Measurements from ENCODE around the gene MRPS12.
"Not testable (repeated sequence)": the region's sequence is repeated elsewhere in the genome, so short reads cannot be mapped to it uniquely, and the experiment has no call there.

MRPS12 gene

DNA sequence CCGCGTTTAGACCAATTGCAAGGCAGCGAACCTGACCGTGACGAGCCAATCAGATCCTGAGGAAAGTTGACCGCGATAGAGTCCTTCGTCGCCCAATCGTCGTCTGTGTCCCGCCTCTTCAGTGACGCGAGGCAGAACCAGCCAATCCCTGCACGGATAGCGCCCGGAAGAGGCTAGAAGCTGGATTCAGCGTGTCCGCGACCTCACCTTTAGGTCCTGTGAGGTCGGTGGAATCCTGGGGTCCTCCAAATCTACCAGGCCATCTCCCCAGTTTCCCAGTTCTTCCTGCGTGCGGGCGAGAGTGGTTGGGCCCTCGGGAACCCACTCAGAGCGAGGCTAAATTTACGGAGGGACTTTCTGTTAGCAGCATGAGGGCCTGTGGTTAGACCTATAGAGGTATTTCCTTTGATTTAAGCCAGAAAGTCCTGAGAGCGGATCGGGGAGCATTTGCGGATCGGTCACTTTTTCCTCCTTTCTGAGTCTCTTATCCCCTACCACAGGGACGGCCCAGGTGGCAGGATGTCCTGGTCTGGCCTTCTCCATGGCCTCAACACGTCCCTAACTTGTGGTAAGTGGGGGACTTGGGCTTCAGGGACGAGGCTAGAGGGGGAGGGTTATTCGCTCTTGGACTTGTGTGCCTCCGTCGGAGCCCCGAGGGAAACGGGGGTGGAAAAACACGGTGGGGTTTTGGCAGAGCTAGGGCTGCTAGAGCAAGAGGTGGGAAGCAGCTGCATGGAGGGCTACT is at the start of gene MRPS12:
Gene MRPS12, plus strand, starts transcription at position 169 of the 745 bp plus-strand sequence. Its CDS starts 351 bp downstream, at position 520.
- peak; percentile 97 for FAIRE-seq
- DNase-seq (ENCODE audit: insufficient read length, low spot score) = peak; percentile 99
- peak; percentile 53 for TF ChIP-seq POLR2A (IDR thresholded peaks at IDR 0.05; ENCODE audit: low read depth, low read length)

DNA sequence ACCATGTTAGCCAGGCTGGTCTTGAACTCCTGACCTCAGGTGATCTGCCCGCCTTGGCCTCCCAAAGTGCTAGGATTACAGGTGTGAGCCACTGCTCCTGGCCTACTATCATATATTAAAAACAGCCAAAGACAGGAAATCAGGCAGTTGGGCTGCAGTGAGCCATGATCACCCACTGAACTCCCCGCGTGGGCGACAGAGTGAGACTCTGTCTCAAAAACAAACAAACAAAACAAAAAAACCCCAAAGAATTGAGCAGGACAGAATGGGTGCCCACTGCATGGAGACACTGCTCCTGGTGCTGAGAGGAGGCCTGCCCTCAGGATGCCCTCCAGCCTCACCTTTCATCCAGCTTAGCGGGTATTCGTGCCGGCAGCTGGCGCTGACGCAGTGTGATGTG is 47.5 kb upstream of the MRPS12 start:
- FAIRE-seq (no peak), DNase-seq (ENCODE audit: insufficient read length, low spot score) (no peak)
- TF ChIP-seq POLR2A (IDR thresholded peaks at IDR 0.05; ENCODE audit: low read depth, low read length) = no peak

DNA sequence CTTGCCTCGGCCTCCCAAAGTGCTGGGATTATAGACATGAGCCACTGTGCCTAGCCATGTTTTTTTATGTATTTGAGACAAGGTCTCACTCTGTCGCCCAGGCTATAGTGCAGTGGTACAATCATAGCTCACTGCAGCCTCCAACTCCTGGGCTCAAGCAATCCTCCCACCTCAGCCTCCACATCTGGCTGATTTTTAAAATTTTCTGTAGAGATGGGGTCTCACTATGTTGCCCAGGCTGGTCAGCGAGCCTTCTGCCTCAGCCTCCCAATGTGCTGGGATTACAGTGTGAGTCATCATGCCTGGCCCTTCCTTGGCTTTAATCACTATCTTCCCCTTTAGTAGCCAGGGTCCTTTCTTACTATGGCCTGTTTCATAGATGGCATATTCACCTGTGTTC is 46.1 kb upstream of the MRPS12 start:
- FAIRE-seq; DNase-seq (ENCODE audit: insufficient read length, low spot score): not testable (repeated sequence)

DNA sequence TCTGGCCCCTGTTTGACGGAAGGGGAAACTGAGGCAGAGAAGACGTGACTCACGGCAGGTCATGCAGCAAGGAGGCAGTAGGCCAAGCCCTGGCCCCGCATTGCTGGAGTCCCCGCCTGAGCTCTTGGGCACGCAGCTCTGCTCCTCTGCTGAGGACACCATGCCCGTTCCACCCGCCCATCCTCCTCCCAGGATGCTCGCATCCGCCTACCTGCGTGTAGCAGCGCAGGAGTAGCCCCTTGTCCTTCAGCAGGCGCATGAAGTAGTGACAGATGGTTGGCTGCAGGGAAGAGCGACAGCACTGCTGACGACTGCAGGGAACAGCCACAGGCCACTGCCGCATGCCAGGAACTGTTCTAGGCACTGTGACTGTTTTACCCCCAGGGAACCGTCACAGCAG is 41.9 kb upstream of the MRPS12 start:
- DNase-seq (ENCODE audit: insufficient read length, low spot score) (no peak), FAIRE-seq (no peak)

GRCh38 chr19:38889803-38890202 is 40.9 kb upstream of the MRPS12 start:
- no peak for TF ChIP-seq POLR2A (IDR thresholded peaks at IDR 0.05; ENCODE audit: low read depth, low read length)
- no peak for FAIRE-seq
- DNase-seq (ENCODE audit: insufficient read length, low spot score) = no peak

More for the DNA sequence above, 41.9 kb upstream of the MRPS12 start:
- TF ChIP-seq POLR2A (IDR thresholded peaks at IDR 0.05; ENCODE audit: low read depth, low read length) = no peak

GRCh38 chr19:38890686-38891085 is 40.1 kb upstream of the MRPS12 start:
- no peak for FAIRE-seq

DNA sequence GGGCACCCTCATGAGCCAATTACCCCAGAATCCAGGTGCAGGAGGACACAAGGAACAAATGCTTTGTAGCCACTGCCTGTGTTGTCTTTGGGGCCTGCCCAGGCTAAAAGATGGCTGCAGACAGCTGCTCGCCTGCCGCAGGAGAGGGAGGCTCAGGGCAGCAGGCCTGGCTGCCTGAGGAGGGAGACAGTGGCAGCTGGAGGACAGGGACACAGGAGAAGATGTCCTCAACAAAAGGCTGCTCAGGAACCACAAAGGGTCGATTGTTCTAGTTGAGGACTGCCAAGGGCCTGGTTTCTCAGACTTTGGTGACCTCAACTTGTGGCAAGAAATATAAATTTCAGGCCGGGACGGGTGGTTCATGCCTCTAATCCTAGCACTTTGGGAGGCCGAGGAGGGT is 39.0 kb upstream of the MRPS12 start:
- TF ChIP-seq POLR2A (IDR thresholded peaks at IDR 0.05; ENCODE audit: low read depth, low read length) = 0 out of 2 replicates have a peak, but pooled peaks have one; percentile 10
- FAIRE-seq (no peak), DNase-seq (ENCODE audit: insufficient read length, low spot score) (no peak)

More at GRCh38 chr19:38890686-38891085, 40.1 kb upstream of the MRPS12 start:
- no peak for TF ChIP-seq POLR2A (IDR thresholded peaks at IDR 0.05; ENCODE audit: low read depth, low read length)
- no peak for DNase-seq (ENCODE audit: insufficient read length, low spot score)

DNA sequence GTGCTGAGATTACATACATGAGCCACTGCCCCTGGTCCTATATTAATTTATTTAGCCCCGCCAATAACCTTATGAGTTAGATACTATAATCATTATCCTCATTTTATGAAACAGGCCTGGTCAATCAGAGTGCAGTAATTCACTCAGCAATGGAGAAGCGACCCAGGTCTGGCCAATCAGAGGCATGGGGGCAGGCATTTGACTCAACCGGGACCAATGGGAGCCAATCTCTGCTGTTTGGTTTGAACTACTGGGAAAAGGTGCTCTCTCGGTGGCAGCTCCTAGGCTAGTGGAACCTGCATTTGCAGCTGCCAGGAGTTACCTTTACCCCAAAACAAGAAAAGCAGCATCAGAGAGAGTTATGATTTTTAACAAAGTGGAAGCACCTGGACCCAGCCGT is 37.9 kb upstream of the MRPS12 start:
- FAIRE-seq = no peak
- DNase-seq (ENCODE audit: insufficient read length, low spot score) = no peak

DNA sequence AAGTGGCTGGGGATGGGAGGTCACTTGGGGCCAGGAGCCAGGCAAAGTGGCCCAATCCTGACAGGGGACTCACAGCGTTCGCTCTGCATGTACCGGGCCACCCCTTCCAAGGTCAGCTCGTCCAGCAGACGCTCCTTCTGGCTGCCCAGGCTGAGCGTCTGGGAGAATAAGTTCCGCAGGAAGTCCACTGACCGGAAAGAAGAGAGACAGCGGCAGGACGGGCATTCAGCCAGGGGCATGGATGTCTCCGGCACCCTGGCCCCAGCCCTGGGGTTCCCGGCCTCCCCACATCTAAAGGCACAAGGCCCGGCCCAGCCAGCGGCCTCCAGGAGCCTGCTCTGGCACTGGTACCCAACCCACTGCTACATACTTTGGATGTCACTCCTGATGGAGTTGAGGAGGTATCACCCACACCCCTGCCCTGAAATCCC is 37.4 kb upstream of the MRPS12 start:
- TF ChIP-seq POLR2A (IDR thresholded peaks at IDR 0.05; ENCODE audit: low read depth, low read length) = no peak
- FAIRE-seq = no peak
- no peak for DNase-seq (ENCODE audit: insufficient read length, low spot score)

More for the DNA sequence above, 37.9 kb upstream of the MRPS12 start:
- TF ChIP-seq POLR2A (IDR thresholded peaks at IDR 0.05; ENCODE audit: low read depth, low read length) = no peak

- FAIRE-seq (no peak), DNase-seq (ENCODE audit: insufficient read length, low spot score) (no peak)
- no peak for TF ChIP-seq POLR2A (IDR thresholded peaks at IDR 0.05; ENCODE audit: low read depth, low read length)
These were observed 35.8 kb upstream of the MRPS12 start for GRCh38 chr19:38894968-38895367.

- FAIRE-seq (no peak), DNase-seq (ENCODE audit: insufficient read length, low spot score) (no peak)
- TF ChIP-seq POLR2A (IDR thresholded peaks at IDR 0.05; ENCODE audit: low read depth, low read length) = no peak
These were observed 31.8 kb upstream of the MRPS12 start for GRCh38 chr19:38898788-38899446.

DNA sequence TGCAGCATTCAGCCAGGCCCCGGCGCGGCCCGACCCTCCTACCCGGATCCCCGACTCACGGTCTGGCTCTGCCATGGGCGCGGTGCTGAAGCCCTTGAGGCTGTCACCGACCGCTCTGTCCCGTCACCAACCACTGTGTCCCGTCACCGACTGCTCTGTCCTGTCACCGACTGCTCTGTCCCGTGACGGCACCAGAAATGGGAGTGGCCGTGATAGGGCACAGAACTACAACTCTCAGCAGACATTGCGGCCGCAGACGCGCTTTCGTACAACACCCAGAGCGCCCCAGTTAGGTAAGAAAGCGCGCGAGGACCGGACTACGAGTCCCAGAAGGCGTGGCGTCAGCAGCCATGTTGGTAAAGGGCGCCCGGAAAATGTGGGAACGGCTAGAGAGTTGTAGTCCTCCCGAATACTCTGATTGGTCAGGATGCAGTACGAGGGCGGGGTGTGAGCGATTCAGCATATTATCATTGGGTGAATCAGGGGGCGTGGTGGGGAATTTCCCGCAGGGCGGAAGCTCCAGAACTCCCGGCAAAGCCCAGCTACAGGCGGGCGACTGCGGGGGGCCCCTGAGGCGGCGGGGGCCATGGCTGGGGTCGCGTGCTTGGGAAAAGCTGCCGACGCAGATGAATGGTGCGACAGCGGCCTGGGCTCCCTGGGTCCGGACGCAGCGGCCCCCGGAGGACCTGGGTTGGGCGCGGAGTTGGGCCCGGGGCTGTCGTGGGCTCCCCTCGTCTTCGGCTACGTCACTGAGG is 31.1 kb upstream of the MRPS12 start, which contains the start of the genes NFKBIB and SIRT2:
Gene NFKBIB, plus strand, starts transcription at position 523 of the 755 bp plus-strand sequence. Its CDS starts 64 bp downstream, at position 587.
Gene SIRT2, minus strand, starts transcription at position 172 of the 755 bp plus-strand sequence. Its CDS starts 97 bp downstream, at position 75.
- DNase-seq (ENCODE audit: insufficient read length, low spot score) = peak; percentile 98
- TF ChIP-seq POLR2A (IDR thresholded peaks at IDR 0.05; ENCODE audit: low read depth, low read length) = peak; percentile 77
- FAIRE-seq = peak; percentile 91

DNA sequence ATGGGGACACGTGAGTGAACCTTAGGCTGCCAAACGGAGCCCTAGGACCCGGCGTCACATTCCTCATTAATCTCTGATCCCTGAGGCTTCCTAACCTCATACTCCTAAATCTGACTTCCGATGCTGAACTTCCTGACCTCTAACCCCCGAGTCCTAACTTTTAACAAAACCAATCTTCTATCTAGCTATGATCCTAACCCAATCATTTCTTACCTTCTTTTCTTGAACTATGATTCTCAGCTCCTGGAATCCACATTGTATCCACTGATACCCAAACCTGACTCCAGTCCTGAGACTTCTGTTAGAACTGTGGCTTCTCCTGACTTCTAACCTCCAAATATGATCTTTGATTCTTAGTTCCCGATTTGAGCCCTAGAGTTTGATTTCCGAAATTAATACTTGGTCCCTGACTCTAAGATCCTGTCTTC is 30.5 kb upstream of the MRPS12 start:
- FAIRE-seq (no peak), DNase-seq (ENCODE audit: insufficient read length, low spot score) (no peak)
- no peak for TF ChIP-seq POLR2A (IDR thresholded peaks at IDR 0.05; ENCODE audit: low read depth, low read length)

DNA sequence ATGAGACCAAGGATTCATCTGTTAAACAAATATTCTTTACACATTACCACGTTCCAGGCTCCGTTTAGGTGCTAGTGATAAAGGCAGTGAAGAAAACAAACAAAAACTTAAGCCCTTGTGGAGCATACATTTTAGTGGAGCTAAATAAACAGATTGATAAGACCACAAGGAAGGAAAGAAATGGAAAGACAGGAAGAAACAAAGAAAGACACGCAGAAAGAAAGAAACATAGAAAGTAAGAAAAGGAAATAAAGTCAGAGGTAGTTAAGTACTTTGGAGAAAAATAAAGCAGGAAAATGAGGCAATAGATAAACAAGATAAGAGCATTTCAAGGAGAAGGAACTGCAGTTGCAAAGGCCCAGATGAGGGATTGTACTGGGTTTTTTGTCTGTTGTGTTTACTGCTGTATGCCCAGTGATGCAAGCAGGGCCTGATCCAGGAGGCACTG is 30.0 kb upstream of the MRPS12 start:
- FAIRE-seq = no peak
- DNase-seq (ENCODE audit: insufficient read length, low spot score) = no peak
- no peak for TF ChIP-seq POLR2A (IDR thresholded peaks at IDR 0.05; ENCODE audit: low read depth, low read length)
